Karpas-422 (cell line): ENCODE measurements around the gene RASGRP3. TPM values are rescaled to one million over a fixed set of nuclear protein-coding genes. Genes with fewer than 3 reads are reported as not detected.

Experiments
- DNase-seq: peaks from one replicate; pipeline ENCODE4 v3.0.0-alpha.2; 2015
- H2AFZ ChIP-seq: fragments of 200-600 bp; sonication (generic); 2 replicates; pipeline ENCODE4 v1.6.1; 2014; ENCODE audit warnings: antibody characterized with exemption, low read length, mixed read lengths
- H3K27ac ChIP-seq: fragments of 200-600 bp; sonication (generic); 2 replicates; pipeline ENCODE4 v1.5.1; 2014; ENCODE audit warnings: mild to moderate bottlenecking, low read length, moderate library complexity
- H3K27me3 ChIP-seq: fragments of 200-600 bp; sonication (generic); 2 replicates; pipeline ENCODE4 v1.6.1; 2014; ENCODE audit warnings: low read length, mixed read lengths
- H3K36me3 ChIP-seq: fragments of 200-600 bp; sonication (generic); 2 replicates; pipeline ENCODE4 v1.6.1; 2014; ENCODE audit warnings: low read length, mixed read lengths; ENCODE audit not compliant: insufficient read depth
- H3K4me1 ChIP-seq: fragments of 200-600 bp; sonication (generic); 2 replicates; pipeline ENCODE4 v1.6.1; 2014; ENCODE audit warnings: mild to moderate bottlenecking, low read length, mixed read lengths
- H3K4me2 ChIP-seq: fragments of 200-600 bp; sonication (generic); 2 replicates; pipeline ENCODE4 v1.6.1; 2014; ENCODE audit warnings: low read length, low read depth, mild to moderate bottlenecking; ENCODE audit not compliant: poor library complexity, severe bottlenecking
- H3K4me3 ChIP-seq: fragments of 200-600 bp; sonication (generic); 2 replicates; pipeline ENCODE4 v1.5.1; 2014; ENCODE audit warnings: mild to moderate bottlenecking, antibody characterized with exemption, low read length, mixed read lengths
- H3K79me2 ChIP-seq: fragments of 200-600 bp; sonication (generic); 2 replicates; pipeline ENCODE4 v1.6.1; 2014; ENCODE audit warnings: mild to moderate bottlenecking, low read length, mixed read lengths
- H3K9ac ChIP-seq: fragments of 200-600 bp; sonication (generic); 2 replicates; pipeline ENCODE4 v1.6.0; 2014; ENCODE audit warnings: low read length
- H3K9me2 ChIP-seq: fragments of 200-600 bp; sonication (generic), shearing (Covaris generic); replicated peaks from 2 replicates; pipeline ENCODE4 v1.6.0; 2014; ENCODE audit warnings: mild to moderate bottlenecking, low read length, moderate library complexity; ENCODE audit not compliant: insufficient read depth
- H3K9me3 ChIP-seq: fragments of 300-700, 200-600 bp; sonication (generic); 2 replicates; pipeline ENCODE4 v1.6.1; 2014; ENCODE audit warnings: low read length, mixed read lengths
- H4K20me1 ChIP-seq: fragments of 200-600 bp; sonication (generic); 2 replicates; pipeline ENCODE4 v1.6.1; 2014; ENCODE audit warnings: mild to moderate bottlenecking, antibody characterized with exemption, low read length, low read depth; ENCODE audit not compliant: insufficient read depth
- total RNA-seq: library from RNA; depleted of rRNA; stranded (reverse); fragments of >200 nt; shearing (Covaris generic); gene quantifications from 2 replicates; pipeline ENCODE4 v1.2.3, GENCODE V29; 2014; ENCODE audit warnings: low replicate concordance

The RASGRP3 gene
- total RNA-seq, 1 experiment from 2014 or later: 19.3 TPM

GRCh38 chr2:33498291-33498956 is 22.0 kb downstream of the RASGRP3 start:
- no peak overlapping the region for H3K4me3 ChIP-seq

GRCh38 chr2:33500177-33500576 is 23.7 kb downstream of the RASGRP3 start:
- no peak overlapping the region for H3K4me3 ChIP-seq
- H3K36me3 ChIP-seq: no peaks in the 10 kb centered on the region
- no peaks in the 10 kb centered on the region for H3K79me2 ChIP-seq
- H3K4me2 ChIP-seq: no peak overlapping the region
- no peak for DNase-seq
- no peaks in the 10 kb centered on the region for H3K9me3 ChIP-seq
- no peaks in the 10 kb centered on the region for H3K27me3 ChIP-seq
- H4K20me1 ChIP-seq: no peaks in the 10 kb centered on the region
- no peak overlapping the region for H2AFZ ChIP-seq
- H3K4me1 ChIP-seq: peaks cover 5% of the 10 kb centered on the region
- no peak overlapping the region for H3K9ac ChIP-seq
- H3K27ac ChIP-seq: no peak overlapping the region
- no peaks in the 10 kb centered on the region for H3K9me2 ChIP-seq

More at GRCh38 chr2:33498291-33498956, 22.0 kb downstream of the RASGRP3 start:
- no peaks in the 10 kb centered on the region for H3K79me2 ChIP-seq
- H4K20me1 ChIP-seq: no peaks in the 10 kb centered on the region
- no peak overlapping the region for H3K4me2 ChIP-seq
- no peaks in the 10 kb centered on the region for H3K9me2 ChIP-seq
- H3K27me3 ChIP-seq: no peaks in the 10 kb centered on the region
- H3K9ac ChIP-seq: no peak overlapping the region
- no peak overlapping the region for H3K27ac ChIP-seq
- no peaks in the 10 kb centered on the region for H3K9me3 ChIP-seq
- H2AFZ ChIP-seq: no peak overlapping the region
- peaks cover 13% of the 10 kb centered on the region for H3K4me1 ChIP-seq
- DNase-seq: no peak
- H3K36me3 ChIP-seq: no peaks in the 10 kb centered on the region

- no peaks in the 10 kb centered on the region for H3K27me3 ChIP-seq
- H3K79me2 ChIP-seq: no peaks in the 10 kb centered on the region
- no peak overlapping the region for H2AFZ ChIP-seq
- H3K27ac ChIP-seq: no peak overlapping the region
- no peaks in the 10 kb centered on the region for H4K20me1 ChIP-seq
- H3K9me2 ChIP-seq: no peaks in the 10 kb centered on the region
- no peak for DNase-seq
- peaks cover 4% of the 10 kb centered on the region for H3K4me1 ChIP-seq
- H3K9me3 ChIP-seq: no peaks in the 10 kb centered on the region
- no peak overlapping the region for H3K4me3 ChIP-seq
- no peak overlapping the region for H3K9ac ChIP-seq
- H3K4me2 ChIP-seq: no peak overlapping the region
- no peaks in the 10 kb centered on the region for H3K36me3 ChIP-seq
These were observed 25.6 kb downstream of the RASGRP3 start for GRCh38 chr2:33502025-33502424.

DNA sequence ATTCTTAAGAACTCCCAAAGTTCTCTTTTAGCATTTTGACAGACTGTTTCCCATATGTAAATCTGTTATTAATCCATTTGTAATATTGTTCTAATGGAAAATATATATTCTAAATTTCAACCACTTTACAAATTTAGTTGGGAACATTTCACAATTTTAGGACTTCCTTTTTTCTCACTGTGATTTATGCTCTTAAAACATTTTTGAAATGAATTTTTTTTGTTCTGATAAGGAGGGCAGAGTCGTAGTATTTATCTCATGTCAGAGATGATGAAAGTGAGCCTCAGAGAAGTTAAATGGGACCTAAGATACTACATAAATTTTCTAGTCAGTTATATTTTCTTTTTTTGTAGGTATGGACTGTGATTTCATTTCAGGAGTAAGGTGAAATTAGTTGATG is 26.6 kb downstream of the RASGRP3 start:
- H3K36me3 ChIP-seq: no peaks in the 10 kb centered on the region

DNA sequence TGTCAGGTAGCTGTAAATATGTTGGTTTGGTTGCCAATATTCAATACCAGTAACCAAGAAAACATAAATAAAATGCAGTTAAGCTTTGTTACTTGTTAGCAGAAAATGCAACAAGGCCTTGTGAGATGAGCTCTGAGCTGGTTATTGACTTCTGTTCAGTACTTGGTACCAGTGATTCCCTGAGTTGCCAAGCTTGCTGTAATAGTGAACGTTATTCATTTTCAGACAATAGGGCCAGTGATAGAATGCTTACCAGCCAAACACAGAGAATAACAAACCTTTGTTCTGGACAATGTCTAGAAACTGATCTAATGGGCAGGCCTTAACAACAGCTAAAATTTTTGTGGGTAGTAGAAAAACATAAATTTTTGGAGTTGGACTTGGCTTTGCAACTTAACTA is 29.5 kb downstream of the RASGRP3 start:
- H3K9ac ChIP-seq: no peak overlapping the region
- DNase-seq: no peak
- H3K9me3 ChIP-seq: no peaks in the 10 kb centered on the region
- H3K79me2 ChIP-seq: no peaks in the 10 kb centered on the region
- H3K27ac ChIP-seq: no peak overlapping the region
- H3K9me2 ChIP-seq: no peaks in the 10 kb centered on the region
- no peak overlapping the region for H2AFZ ChIP-seq
- H3K27me3 ChIP-seq: no peaks in the 10 kb centered on the region
- no peak overlapping the region for H3K4me2 ChIP-seq
- no peaks in the 10 kb centered on the region for H3K4me1 ChIP-seq
- H3K36me3 ChIP-seq: no peaks in the 10 kb centered on the region
- H4K20me1 ChIP-seq: no peaks in the 10 kb centered on the region
- no peak overlapping the region for H3K4me3 ChIP-seq

More for the DNA sequence above, 26.6 kb downstream of the RASGRP3 start:
- no peaks in the 10 kb centered on the region for H3K9me2 ChIP-seq
- no peak overlapping the region for H3K9ac ChIP-seq
- H4K20me1 ChIP-seq: no peaks in the 10 kb centered on the region
- no peaks in the 10 kb centered on the region for H3K27me3 ChIP-seq
- no peaks in the 10 kb centered on the region for H3K4me1 ChIP-seq
- H3K79me2 ChIP-seq: no peaks in the 10 kb centered on the region
- no peak overlapping the region for H3K4me2 ChIP-seq
- DNase-seq: no peak
- H3K9me3 ChIP-seq: no peaks in the 10 kb centered on the region
- H3K27ac ChIP-seq: no peak overlapping the region
- H2AFZ ChIP-seq: no peak overlapping the region
- no peak overlapping the region for H3K4me3 ChIP-seq

GRCh38 chr2:33509908-33510585 is 33.6 kb downstream of the RASGRP3 start:
- no peaks in the 10 kb centered on the region for H3K79me2 ChIP-seq
- H3K36me3 ChIP-seq: no peaks in the 10 kb centered on the region
- no peaks in the 10 kb centered on the region for H3K9me3 ChIP-seq
- no peak for DNase-seq
- no peaks in the 10 kb centered on the region for H3K27me3 ChIP-seq
- H2AFZ ChIP-seq: no peak overlapping the region
- H3K9me2 ChIP-seq: no peaks in the 10 kb centered on the region
- no peak overlapping the region for H3K4me2 ChIP-seq
- no peak overlapping the region for H3K27ac ChIP-seq
- no peak overlapping the region for H3K4me3 ChIP-seq
- no peaks in the 10 kb centered on the region for H4K20me1 ChIP-seq
- no peak overlapping the region for H3K9ac ChIP-seq
- peaks cover 10% of the 10 kb centered on the region for H3K4me1 ChIP-seq

GRCh38 chr2:33510586-33510968 is 34.1 kb downstream of the RASGRP3 start:
- Histone ChIP-seq H4K20me1 (no peaks in the 10 kb centered on the region), H2AFZ (no peak overlapping the region), H3K9me3 (no peaks in the 10 kb centered on the region), H3K27ac (no peak overlapping the region), H3K27me3 (no peaks in the 10 kb centered on the region), H3K79me2 (no peaks in the 10 kb centered on the region), H3K4me3 (no peak overlapping the region), H3K9me2 (no peaks in the 10 kb centered on the region), H3K36me3 (no peaks in the 10 kb centered on the region), H3K4me1 (peaks cover 10% of the 10 kb centered on the region), H3K9ac (no peak overlapping the region), H3K4me2 (no peak overlapping the region)
- no peak for DNase-seq

DNA sequence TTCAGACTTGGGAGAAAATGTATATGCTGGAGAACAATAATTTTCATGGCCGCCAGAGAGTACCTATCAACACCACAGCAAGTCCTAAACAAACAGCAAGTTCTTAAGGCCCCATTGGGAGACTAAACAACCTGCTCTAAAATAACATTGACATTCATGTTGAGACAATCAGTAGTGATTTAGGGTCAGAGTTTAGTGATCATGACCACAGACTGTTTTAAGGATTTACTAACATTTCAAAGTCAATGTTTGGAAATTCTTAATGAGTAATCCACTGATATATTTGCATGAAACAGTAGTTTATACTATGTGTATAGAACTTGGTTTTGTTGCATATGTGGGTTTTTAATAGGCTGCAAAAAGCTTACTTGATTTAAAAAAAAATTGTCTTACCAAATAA is 34.7 kb downstream of the RASGRP3 start:
- no peak for DNase-seq
- H3K9me3 ChIP-seq: no peaks in the 10 kb centered on the region
- H3K79me2 ChIP-seq: no peaks in the 10 kb centered on the region
- H3K27ac ChIP-seq: no peak overlapping the region
- H3K4me2 ChIP-seq: no peak overlapping the region
- H3K36me3 ChIP-seq: no peaks in the 10 kb centered on the region
- no peak overlapping the region for H2AFZ ChIP-seq
- H3K9ac ChIP-seq: no peak overlapping the region
- H4K20me1 ChIP-seq: no peaks in the 10 kb centered on the region
- H3K4me1 ChIP-seq: peaks cover 10% of the 10 kb centered on the region
- no peaks in the 10 kb centered on the region for H3K9me2 ChIP-seq
- H3K27me3 ChIP-seq: no peaks in the 10 kb centered on the region
- H3K4me3 ChIP-seq: no peak overlapping the region
